Raji (cell line): ENCODE data around the gene ARHGEF2.

Experiments used
- POLR2A ChIP-seq: IDR thresholded peaks from 2 replicates; pipeline ENCODE4 v1.6.1; 2011; ENCODE audit warnings: low read depth, low read length, control low read depth; ENCODE audit not compliant: insufficient read depth

The ARHGEF2 gene

GRCh38 chr1:155944444-155944799, 33.9 kb downstream of the ARHGEF2 start:
- no peak for TF ChIP-seq POLR2A

GRCh38 chr1:155942578-155943141, 35.7 kb downstream of the ARHGEF2 start:
- TF ChIP-seq POLR2A: no peak

DNA sequence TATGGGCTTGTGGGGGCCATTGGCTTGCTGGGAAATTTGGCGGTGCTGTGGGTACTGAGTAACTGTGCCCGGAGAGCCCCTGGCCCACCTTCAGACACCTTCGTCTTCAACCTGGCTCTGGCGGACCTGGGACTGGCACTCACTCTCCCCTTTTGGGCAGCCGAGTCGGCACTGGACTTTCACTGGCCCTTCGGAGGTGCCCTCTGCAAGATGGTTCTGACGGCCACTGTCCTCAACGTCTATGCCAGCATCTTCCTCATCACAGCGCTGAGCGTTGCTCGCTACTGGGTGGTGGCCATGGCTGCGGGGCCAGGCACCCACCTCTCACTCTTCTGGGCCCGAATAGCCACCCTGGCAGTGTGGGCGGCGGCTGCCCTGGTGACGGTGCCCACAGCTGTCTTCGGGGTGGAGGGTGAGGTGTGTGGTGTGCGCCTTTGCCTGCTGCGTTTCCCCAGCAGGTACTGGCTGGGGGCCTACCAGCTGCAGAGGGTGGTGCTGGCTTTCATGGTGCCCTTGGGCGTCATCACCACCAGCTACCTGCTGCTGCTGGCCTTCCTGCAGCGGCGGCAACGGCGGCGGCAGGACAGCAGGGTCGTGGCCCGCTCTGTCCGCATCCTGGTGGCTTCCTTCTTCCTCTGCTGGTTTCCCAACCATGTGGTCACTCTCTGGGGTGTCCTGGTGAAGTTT, 36.4 kb downstream of the ARHGEF2 start:
- no peak for TF ChIP-seq POLR2A

- peak; percentile 51 for TF ChIP-seq POLR2A
Measured at GRCh38 chr1:155940993-155941844, 37.1 kb downstream of the ARHGEF2 start, which contains the start of gene RXFP4. Gene RXFP4 (plus strand): TSS chr1:155941638. CDS start chr1:155941710, 72 bp downstream.

GRCh38 chr1:155940482-155940992, 37.8 kb downstream of the ARHGEF2 start:
- no peak for TF ChIP-seq POLR2A

DNA sequence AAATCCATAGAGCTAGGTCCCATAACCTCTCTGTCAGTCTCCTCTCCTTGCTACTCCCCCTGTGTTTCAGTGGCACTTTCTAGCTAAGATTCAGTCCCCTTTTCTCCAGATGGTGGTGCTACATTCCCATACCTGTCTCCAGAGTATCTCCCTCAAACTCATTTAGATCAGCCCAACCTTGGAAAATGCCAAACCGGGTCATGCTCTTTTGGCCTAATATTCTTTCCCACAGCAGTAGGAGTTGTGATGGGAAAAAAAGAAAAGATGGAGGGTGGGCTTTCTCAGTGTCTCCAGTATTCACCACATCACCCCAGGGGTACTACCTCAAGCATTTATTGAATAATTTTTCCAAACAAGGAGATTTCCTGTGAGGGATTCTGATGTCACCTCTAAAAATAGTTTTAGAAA, 40.1 kb downstream of the ARHGEF2 start:
- TF ChIP-seq POLR2A: no peak

- TF ChIP-seq POLR2A: no peak
Measured at GRCh38 chr1:155934936-155935590, 43.3 kb downstream of the ARHGEF2 start.

- peak; percentile 98 for TF ChIP-seq POLR2A
Measured at GRCh38 chr1:155934097-155934935, 44.0 kb downstream of the ARHGEF2 start, which contains the start of gene KHDC4. Gene KHDC4 (minus strand): TSS chr1:155934413. CDS start chr1:155934373, 40 bp downstream.

DNA sequence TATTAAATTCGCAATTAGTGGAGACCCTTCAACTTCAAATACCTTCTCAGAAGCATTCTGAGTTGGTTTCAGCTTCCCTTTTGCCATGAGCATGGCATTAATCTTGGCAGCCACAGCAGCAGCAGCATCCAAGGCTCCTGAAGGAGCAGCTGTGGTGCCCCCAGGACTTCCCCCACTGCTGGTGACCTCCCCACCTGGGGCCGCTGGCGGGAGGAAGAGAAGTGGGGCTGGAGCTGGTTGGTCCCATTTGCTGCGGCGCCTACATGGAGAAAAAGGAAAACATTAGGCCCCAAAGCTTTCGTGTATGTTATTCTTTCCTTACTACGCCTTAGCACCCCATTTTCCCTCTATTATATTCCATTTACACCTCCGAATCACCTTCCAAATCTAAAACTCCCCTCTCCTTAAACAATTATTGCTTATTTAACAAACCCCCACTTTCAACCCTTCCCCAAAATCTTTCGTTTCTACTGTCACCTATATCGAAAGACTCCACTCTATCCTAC, 44.7 kb downstream of the ARHGEF2 start:
- no peak for TF ChIP-seq POLR2A

DNA sequence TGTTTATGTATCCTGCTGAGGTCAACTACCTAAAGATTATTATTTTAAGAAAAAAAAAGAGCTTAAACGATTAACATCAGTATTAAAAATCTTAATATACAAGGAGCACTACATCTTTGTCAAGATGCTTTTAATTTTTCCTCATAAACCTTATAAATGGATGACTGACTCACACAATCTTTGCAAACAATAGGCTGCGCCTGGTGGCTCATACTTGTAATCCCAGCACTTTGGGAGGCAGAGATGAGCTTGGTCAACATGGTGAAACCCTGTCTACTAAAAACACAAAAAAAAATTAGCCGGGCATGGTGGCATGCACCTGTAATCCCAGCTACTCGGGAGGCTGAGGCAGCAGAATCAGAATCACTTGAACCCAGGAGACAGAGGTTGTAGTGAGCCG, 45.9 kb downstream of the ARHGEF2 start:
- TF ChIP-seq POLR2A: no peak

GRCh38 chr1:155932081-155932480, 46.3 kb downstream of the ARHGEF2 start:
- no peak for TF ChIP-seq POLR2A

DNA sequence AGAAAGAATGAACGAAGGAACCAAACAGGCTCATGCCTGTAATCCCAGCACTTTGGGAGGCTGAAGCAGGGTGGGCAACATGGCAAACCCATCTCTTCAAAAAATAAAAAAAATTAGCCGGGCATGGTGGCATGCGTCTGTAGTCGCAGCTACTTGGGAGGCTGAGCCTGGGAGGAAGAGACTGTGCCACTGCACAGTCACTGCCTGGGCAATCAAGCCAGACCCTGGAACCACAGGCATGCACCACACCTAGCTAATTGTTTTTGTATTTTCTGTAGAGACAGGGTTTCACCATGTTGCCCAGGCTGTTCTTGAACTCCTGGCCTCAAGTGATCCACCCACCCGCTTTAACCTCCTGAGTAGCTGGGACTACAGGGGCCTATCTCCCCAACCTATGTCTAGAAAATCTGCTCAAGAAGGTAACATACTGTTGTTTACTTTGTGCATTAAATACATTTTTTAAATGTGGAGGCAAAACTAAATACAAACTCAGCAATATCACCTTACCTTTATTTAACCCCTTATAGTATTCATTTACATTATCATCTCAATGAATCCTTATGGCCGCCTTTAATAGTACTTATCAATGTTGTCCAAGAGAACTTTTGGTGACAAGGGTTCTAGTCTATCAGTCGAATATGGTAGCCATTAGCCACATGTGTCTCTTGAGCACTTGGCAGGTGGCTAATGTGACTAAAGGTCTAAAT, 46.9 kb downstream of the ARHGEF2 start:
- no peak for TF ChIP-seq POLR2A

DNA sequence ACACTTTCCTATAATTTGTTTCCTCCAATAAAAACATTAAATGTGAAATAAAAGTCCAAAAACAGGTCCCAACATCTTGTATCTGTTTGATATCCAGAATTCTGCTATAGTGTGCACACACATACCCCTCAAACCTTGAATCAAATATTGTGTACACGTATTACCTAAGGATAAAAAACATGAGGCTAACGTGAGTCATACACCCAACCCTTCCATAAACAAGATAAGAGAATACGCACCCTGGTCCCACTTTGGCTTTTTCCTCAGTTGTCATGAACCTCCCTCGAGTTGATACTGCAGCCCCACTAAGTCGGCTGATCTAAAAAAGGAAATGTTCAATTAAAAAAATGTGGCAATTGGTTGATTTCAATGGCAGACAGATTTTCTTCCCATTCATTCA, 49.3 kb downstream of the ARHGEF2 start:
- no peak for TF ChIP-seq POLR2A
